DMS153 treated with DMSO at 0.1 percent for 48 hours (cell line): ENCODE data around the gene SUPT6H.
A peak's percentile ranks its signal among the peaks of the same experiment; 100 is the strongest.

Experiments
- DNase-seq: peaks from one replicate; lab custom pipeline; 2025; ENCODE audit not compliant: unreplicated experiment; lab: John Stamatoyannopoulos, UW

Gene SUPT6H

DNA sequence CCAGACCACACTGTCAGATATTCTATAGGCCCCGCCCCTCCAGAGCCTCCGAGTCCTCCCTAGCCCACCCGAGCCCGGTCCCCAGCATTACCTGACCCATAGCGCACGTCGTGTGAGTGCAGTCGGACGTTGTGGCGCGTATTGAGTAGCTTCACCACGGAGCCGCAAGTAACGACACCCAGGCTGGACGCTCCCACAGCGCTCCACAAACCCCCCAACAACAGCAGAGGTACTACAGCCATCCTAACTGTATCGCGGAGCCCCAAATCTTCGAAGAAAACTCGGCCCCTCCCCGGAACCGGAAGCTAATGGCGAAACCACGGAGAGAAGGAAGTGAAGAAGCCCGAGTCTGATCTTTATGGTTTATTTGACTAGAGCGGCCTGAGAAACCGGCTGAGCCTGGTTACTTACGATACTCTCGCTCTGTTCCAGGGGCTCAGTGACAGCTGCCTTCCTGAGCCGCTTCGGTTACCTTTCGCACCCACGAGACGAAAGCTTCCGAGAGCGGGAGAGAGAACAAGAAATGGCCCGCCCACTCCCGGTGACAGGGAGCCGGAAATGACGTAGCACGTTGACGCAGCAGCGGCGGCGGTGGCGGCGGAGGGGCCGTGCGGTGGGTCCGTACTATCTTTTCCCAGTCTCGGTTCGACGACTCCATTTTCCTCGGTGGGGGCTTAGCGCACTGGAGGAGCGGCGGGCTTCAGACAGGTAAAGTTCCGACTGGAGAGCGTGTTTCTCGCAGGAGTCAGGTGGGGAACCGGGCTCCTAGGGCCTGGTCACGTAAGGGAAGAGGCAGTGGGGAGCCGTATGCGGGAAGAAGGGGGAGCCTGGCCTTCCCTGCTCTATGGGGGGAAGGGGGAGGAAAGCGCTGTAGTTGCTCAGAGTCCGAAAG is at the start of gene SUPT6H, which contains the start of gene SDF2:
Gene SUPT6H, plus strand, starts transcription at position 571 of the 892 bp plus-strand sequence. CDS start 11,197 bp downstream, outside the sequence.
Gene SDF2, minus strand, starts transcription at position 272 of the 892 bp plus-strand sequence. Its CDS starts 30 bp downstream, at position 242.
- peak; percentile 86 for DNase-seq

- DNase-seq: peak; percentile 26
These were observed 49.5 kb upstream of the SUPT6H start for GRCh38 chr17:28612531-28612930.

- peak; percentile 44 for DNase-seq
These were observed 48.8 kb upstream of the SUPT6H start for GRCh38 chr17:28612936-28613872.

DNA sequence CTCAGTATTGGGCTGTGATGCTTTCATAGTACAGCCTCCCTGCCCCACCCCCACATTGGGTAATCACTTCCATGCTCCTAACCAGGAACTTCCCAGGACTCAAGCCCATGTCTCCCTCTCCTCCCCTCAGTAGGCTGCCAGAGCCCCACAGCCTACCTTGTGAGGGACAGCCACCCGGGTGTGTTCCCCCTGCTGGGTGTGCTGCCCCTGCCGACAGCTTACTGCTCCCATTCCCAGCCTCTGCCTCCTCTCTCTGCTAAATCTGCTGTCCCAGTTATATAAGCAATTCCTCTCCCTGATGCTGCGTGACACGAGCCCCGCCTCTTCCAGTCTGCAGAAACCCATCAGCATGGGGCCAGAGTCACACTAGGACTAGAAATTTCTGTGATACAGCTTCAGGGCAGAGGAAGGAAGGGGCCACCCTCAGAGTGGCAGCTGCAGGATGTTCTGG is 48.0 kb upstream of the SUPT6H start, which contains the start of gene RSKR:
Gene RSKR, minus strand, starts transcription at position 255 of the 451 bp plus-strand sequence. Its CDS starts 24 bp downstream, at position 231.
- DNase-seq: no peak

DNA sequence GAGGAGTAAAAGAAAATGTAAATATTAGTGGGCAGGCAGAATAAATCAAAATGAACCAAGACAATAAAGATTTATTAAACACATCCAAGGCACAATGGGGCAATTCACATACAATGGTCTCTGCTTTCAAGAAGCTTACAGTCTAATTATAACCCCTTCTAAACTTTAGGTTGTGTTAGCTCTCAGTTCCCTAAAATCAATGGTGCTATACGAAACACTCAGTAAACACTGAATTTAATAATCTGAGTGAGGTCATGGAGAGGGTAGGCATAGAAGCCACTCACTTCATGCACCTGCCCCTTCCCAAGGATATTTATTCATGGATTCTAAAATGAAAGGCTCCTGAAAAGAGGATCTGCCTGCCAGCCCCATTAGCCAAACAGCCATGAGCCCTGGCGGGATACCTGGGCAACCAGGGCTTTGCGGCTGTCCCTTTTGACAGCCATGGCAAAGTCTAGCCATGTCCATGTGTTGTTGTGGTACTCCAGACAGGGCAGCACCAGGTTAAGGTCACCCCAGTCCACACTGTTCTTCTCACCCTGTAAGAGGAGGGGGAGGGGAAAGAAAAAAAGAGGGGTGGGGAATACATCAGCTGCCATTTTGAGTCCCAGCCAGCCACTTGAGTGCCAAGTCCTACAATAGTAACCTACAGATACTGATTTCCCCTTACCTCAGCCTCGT is 46.6 kb upstream of the SUPT6H start:
- DNase-seq: no peak

DNA sequence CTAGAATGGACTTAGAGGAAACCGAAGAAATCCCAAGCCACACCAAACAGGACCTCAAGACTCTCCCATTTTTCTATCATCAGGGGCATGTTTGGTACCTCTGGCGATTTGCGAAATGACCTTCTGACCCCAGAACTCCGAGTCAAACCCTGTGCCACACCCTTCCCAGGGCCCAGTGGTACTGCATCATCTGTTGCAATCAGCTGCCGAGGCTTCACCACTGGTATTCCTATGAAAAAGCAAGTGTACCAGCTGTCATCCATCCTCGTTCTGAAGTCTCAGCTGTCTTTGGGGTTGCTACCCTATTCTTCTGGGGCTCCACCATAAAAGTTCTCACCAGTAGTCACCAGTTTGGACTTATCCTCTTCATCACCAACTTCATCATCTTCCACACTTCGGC is 45.7 kb upstream of the SUPT6H start:
- no peak for DNase-seq

DNA sequence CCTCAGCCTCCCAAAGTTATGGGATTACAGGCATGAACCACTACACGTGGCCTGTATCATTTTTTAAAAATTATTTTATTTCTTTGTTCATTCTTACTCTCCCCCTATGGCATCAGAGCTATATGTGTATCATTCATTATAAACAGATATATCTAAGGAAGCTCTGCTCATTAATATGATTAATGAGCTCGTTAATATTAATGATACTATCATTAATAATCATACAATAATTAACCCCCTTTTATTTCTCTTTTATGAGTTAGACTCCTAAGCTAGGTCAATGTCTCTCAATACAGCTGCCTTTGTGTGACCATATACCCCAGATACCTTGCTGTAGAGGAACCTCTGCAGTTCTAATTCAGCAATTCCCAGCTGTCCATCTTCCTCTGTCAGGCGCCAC is 43.5 kb upstream of the SUPT6H start:
- DNase-seq: no peak

DNA sequence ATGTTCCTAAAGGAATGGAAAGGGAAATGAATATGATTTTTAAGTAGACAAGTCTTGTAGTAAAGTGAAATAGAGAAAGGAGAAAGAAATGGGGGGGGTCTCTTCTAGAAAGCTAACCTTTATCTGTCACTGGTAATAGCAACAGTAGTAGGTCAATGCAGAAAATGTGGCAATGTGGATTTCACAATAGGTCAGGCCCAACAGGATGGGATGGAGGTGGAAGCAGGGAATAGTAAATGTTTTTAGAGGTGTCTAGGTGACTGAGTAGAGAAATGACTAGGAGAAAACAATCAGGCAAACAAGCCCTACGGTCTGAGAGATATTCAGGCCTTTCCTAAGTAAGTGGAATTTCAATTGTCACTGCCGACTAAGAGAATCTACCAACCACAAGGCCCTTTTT is 42.0 kb upstream of the SUPT6H start:
- no peak for DNase-seq

GRCh38 chr17:28622186-28622585 is 39.8 kb upstream of the SUPT6H start:
- DNase-seq: no peak

- DNase-seq: no peak
These were observed 38.3 kb upstream of the SUPT6H start for GRCh38 chr17:28623696-28624095.

DNA sequence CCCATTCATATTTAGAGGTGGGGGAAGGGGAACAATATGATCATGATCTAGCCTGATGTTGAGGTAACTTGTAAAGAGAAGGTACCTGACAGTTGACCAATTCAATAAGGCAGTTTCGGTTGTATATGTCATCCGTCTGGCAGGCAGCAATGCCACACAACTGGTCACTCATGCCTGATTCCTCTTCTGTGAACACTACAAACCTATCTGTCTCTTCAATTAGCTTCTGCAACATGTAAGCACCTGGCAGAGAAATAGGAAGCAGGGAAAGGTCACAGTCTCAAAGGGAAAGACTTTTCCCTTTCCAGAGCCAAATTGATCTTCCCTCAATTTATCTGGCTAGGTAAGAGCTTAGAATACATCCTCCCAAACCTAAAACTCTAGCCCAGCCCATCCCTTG is 37.9 kb upstream of the SUPT6H start:
- no peak for DNase-seq

DNA sequence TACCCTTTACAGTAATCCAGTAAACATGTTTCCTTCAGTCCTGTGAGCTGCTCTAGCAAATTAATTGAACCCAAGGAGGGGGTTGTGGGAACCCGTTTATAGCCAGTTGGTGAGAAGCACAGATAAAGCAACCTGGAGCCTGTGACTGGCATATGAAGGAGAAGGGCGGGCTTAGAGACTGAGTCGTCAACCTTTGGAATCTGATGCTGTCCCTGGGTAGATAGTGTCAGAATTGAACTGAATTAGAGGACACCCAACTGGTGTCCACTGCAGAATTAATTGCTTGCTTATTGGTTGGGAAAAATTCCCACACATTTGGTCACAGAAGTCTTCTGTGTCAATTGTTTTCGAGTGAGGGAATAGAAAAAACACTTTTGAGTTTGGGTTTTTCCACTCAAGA is 35.2 kb upstream of the SUPT6H start:
- DNase-seq: no peak

DNA sequence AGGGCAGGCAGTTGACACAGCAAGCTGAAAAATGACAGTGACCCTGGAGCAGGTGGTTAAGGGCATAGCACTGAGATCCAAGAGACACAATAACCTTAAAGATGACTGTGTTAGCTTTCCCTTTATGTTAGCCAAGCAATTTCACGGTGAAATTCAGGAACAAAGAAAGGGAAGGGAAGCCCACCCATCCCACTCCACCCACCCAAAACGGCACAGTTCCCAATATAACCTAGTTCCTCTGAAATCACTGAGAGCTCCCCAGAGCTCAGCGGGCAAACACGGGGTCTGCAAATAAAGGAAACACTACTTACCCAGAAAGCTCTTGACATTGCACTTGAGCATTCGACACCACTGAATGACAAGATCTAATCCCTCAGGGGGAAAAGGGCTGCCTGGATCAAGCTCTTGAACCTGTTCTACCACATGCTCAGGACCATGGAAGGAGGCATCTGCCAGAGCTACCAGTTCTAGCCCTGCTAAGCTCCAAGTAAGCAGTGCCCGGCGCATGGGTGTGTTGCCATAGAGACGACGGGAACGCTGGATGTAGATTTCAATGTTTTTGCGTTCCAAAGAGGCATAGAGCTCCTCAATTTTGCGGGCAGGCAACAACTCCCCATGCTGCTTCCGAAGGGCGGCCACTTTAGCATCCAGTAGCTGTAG is 27.7 kb upstream of the SUPT6H start:
- DNase-seq: no peak

DNA sequence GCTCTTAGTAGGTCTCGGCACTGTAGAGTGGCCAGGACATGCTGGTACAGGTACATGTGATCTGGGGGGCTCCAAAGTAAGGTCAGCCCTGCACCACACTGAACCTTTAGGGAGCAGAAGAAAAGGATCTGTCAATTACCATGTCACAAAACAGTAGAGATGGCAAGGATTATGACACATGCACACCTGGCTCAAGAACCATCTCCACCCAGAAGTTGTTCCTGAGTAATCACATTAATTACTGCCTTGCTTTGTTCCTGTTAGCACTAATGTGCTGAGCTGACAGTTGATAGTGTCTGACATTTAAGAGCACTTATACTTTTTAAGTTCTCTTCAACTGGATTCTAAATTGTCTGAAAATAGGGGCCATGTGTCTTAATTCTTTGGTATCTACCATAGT is 26.5 kb upstream of the SUPT6H start:
- DNase-seq: no peak

DNA sequence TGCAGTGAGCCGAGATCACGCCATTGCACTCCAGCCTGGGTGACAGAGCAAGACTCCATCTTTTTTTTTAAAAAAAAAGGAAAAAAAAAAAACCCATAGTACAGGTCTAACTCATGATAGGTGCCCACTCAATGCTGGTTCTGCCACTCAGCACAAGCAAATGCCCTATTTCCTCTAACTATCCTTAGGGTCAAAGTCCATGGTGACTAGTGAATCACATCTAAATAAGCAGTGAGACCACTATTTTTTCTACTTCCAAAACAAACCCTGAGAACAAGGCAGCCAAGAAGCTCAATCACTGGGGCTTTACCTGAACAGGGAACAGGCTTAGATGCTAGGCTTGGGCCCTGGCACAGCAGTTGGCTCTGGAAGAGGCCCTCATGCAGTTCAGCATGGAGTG is 20.4 kb upstream of the SUPT6H start:
- DNase-seq: no peak

DNA sequence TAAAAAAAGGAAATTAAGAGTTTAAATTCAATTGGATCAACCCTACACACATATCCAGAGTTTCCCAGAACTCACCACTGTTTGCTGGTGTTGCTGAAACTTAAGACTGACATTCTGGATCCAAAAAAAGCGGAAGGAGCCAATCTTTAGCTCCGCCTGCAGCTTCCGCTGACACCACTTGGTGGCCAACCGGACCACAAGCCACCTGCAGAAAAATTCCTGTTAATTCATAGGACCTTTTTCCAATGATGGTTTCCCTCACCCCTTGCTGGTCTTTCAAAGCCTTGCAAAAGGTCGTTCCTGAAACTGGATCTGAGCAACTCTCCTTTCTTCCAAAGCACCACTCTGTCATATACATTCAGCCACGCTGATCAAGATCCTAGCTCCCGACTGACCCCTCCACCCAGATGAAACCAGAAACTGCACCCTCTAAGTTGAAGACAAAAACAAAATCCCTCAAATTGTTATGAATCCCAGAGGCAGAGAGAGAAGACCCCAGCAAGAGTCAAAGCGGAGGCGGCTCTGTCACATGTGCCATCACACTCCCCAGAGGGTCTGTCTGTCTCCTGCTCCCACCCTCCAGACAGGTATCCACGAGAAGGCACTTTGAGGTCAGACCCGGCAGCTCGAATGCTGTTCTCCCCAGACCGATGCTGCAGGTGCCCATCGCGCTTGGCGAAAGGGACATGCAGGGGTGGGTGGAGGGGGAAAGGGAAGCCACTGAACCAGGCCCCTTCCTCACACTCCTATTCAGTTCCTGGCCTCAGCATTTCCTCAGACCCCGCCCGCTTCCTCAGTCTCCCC is 17.8 kb upstream of the SUPT6H start:
- peak; percentile 6 for DNase-seq

GRCh38 chr17:28644787-28645575 is 17.0 kb upstream of the SUPT6H start, which contains the start of gene BLTP2:
TSS of gene BLTP2 (minus strand) at chr17:28645158. CDS start at chr17:28645056, 102 bp downstream.
- DNase-seq: peak; percentile 94

DNA sequence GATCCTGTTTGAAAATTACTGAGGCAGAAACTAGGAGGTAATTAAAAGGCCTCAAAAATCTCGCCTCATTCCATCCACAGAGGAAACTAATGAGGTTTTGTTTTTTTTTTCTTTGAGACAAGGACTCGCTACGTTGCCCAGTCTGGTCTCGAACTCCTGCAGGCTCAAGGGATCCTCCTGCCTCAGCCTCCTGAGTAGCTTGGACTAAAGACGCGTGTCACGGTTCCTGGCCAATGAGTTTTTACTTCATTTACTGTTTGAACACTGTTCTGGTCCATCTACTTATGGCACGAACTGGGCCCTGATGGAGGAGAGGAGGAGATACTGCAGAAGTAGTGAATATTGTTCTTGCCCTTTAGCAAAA is 16.4 kb upstream of the SUPT6H start:
- no peak for DNase-seq
